Gastrocnemius medialis (tissue), 4 donors: ENCODE measurements around the gene CCM2.

Experiments
- CTCF ChIP-seq, 5 experiments: fragments of 450-650 bp in 3 of 5; fragments of 200-600 bp in 2 of 5; sonication (generic) in 2 of 5; IDR thresholded peaks in 4 of 5; conservative IDR thresholded peaks in 1 of 5; 1 replicate in 4 of 5; 2 replicates in 1 of 5; pipeline ENCODE4 v1.5.1; 2016 to 2019; ENCODE audit warnings: antibody characterized with exemption in 5 of 5, mild to moderate bottlenecking in 3 of 5, moderate library complexity in 3 of 5
- POLR2A ChIP-seq, 2 donors: fragments of 450-650 bp; IDR thresholded peaks; one replicate each; pipeline ENCODE4 v1.6.1; 2017; ENCODE audit warnings: antibody characterized with exemption in 2 of 2, mild to moderate bottlenecking in 2 of 2, moderate library complexity in 2 of 2

GRCh38 chr7:45077579-45077978 is 77.6 kb downstream of the CCM2 start:
- TF ChIP-seq CTCF (IDR thresholded peaks at IDR 0.05 in 4 of 5, conservative IDR thresholded peaks at IDR 0.05 in 1 of 5) (no peak), POLR2A (IDR thresholded peaks at IDR 0.05) (no peak)
